Mucosa of gallbladder (tissue), 1 donor: ENCODE results near the gene WDR35. TPM values are rescaled to one million over a fixed set of nuclear protein-coding genes. Genes with fewer than 3 reads are reported as not detected.
"Not testable (repeated sequence)": the region's sequence is repeated elsewhere in the genome, so short reads cannot be mapped to it uniquely, and the experiment has no call there.

ENCODE experiments used
- DNase-seq: peaks from one replicate; pipeline ENCODE4 v3.0.0-alpha.2; 2020; ENCODE audit warnings: low spot score
- total RNA-seq: library from RNA; stranded (reverse); gene quantifications from one replicate; pipeline ENCODE4 v1.2.1, GENCODE V29; 2021
- donor health status: DM: no; HTN: no; CAD: no.

WDR35 gene
- total RNA-seq, 1 donor from 2014 or later: 10.7 TPM

DNA sequence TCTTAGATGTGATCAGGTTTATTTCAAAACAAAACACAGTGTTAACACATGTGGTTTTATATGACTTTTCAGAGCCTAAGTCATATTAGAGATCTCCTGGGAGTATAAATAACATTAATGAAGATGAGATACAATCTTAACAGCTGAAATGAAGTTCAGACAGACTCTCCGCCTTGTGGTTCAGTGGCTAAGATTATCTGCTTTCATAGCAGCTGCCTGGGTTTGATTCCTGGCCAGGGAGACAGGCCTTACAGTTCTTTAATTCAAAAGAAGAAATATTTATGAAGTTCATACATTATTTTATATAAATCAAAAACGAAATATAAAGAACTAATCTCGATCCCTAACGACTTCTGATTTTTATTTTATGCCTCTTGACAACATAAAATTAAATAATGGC lies 52.9 kb downstream of the WDR35 start:
- DNase-seq: no peak

DNA sequence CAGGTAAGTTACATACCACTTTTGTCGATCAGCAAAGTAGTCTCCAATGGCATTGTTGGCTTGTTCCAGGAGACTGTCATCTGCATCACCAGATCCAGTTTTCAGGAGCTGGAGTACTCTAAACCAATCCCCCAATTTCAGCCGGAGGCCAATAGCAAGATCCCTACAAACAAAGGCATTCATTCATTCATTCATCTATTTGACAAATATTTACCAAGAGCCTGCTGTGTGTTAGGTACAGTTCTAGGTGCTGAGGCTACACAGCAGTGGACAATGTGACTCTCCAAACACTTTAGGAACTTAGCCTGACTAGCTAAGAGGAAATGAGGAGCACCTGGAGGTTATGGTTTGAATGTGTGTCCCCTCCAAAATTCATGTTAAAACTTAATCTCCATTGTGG lies 53.7 kb downstream of the WDR35 start:
- DNase-seq: no peak

- no peak for DNase-seq
Measured at GRCh38 chr2:19933351-19933981, 56.4 kb downstream of the WDR35 start.

GRCh38 chr2:19932928-19933327 lies 57.0 kb downstream of the WDR35 start:
- no peak for DNase-seq

- no peak for DNase-seq
Measured at GRCh38 chr2:19929226-19929625, 60.7 kb downstream of the WDR35 start.

DNA sequence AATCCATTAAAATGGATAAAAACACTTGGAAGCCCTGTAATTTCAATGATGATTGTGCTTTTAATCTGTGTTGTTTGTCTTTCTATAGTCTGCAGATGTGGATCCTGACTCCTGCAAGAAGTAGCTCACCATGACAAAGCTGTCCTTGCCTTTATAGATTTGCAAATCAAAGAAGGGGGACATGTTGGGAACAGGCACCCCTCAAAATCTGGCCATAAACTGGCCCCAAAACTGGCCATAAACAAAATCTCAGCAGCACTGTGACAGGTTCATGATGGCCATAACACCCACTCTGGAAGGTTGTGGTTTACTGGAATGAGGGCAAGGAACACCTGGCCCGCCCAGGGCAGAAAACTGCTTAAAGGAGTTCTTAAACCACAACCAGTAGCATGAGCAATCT lies 62.1 kb downstream of the WDR35 start:
- DNase-seq: not testable (repeated sequence)

- DNase-seq: not testable (repeated sequence)
Measured at GRCh38 chr2:19924526-19924925, 65.4 kb downstream of the WDR35 start.

DNA sequence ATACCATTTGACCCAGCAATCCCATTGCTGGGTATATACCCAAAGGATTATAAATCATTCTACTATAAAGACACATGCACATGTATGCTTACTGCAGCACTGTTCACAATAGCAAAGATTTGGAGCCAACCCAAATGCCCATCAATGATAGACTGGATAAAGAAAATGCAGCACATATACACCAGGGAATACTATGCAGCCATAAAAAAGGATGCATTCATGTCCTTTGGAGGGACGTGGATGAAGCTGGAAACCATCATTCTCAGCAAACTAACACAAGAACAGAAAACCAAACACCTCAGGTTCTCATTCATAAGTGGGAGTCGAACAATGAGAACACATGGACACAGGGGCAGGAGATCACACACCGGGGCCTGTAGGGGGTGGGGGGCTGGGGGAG lies 67.7 kb downstream of the WDR35 start:
- not testable (repeated sequence) for DNase-seq

DNA sequence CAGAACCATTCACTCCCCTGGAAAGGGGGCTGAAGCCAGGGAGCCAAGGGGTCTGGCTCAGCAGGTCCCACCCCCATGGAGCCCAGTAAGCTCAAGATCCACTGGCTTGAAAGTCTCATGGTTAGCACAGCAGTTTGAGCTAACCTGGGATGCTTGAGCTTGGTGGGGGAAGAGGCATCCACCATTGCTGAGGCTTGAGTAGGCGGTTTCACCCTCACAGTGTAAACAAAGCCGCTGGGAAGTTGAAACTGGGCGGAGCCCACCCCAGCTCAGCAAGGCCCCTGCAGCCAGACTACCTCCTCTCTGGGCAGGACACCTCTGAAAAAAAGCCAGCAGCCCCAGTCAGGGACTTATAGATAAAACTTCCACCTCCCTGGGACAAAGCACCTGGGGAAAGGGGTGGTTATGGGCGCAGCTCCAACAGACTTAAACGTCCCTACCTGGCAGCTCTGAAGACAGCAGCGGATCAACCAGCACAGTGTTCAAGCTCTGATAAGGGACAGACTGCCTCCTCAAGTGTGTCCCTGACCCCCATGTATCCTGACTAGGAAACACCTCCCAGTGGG lies 73.4 kb downstream of the WDR35 start:
- no peak for DNase-seq

- no peak for DNase-seq
Measured at GRCh38 chr2:19914266-19914975, 75.5 kb downstream of the WDR35 start.

DNA sequence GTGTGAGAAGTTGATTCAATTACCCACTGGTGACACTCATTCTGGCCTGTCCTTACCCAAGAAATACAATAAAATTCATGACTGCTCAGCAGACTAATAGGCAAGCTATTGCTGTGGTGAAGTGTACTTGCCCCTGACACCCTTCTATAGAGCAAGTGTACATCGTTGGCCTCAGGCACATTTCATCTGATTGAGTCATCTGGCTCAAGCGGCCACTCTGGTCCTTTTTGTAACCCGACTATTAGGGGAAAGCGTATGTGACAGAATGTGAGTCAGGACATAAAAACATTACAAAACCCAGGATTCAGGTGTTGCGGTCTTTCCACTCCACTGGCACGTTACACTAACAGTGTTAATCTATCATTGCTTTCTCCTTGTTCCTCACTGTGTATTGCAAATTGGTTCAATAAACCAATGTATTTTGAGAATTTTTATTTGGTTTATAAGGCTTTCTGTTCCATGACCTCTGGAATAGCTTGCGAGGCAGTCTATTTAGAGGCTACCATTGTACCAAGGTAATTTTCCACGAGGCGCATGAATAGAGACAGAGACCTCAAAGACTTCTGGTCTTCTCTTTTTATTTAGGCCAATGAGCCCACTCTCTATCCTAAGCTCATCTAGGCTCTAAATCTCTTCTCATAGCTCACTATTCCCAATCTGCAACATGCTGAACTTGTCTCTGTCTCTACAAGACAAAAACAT lies 77.9 kb downstream of the WDR35 start:
- DNase-seq: no peak

- DNase-seq: no peak
Measured at GRCh38 chr2:19902216-19902740, 87.6 kb downstream of the WDR35 start.

DNA sequence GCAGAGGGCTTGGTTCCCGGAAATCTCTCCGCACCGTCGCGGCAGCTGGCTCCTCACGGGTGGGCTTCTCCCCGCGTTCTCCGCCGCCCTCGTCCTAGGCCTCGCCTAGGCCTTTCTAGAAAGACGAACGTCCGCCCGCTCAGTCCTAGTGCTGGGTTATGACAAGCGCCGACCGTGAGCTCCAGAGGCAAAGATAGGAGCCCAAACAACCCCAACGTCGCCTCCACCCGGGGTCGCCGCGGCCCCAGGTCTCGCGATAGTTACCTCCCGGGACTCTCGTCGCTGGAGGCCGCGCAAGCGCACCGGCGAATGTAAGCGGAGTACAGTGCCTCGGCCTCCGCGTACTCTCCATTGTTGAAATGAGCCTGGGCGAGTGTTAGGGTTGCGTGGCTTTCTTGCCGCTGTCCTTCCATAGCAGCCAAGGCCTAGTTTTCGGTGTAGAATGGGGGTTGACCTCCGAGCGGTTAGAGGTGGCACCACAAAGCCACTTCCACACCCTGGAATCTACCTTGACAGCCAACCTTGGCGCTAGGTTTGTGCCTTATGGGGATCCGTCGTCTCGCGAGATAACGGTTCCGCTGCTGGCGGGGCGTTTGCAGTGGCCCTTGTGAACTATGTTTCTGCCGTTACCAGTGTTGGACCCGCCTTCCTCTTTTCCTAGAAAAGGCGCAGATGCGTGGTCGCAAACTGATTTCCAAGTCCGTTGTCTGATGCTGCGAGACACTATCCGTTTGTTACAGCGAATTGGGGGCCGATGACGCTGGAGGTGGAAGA lies 88.3 kb downstream of the WDR35 start, which contains the start of gene TTC32:
TSS of gene TTC32 (minus strand) at position 542 of the 774 bp plus-strand sequence. CDS start at position 413, 129 bp downstream.
- peak; percentile 96 for DNase-seq

- no peak for DNase-seq
Measured at GRCh38 chr2:19900931-19901441, 88.9 kb downstream of the WDR35 start.

GRCh38 chr2:19899985-19900930 lies 89.6 kb downstream of the WDR35 start:
- no peak for DNase-seq

GRCh38 chr2:19898592-19899329 lies 91.1 kb downstream of the WDR35 start:
- no peak for DNase-seq

- no peak for DNase-seq
Measured at GRCh38 chr2:19897623-19898245, 92.2 kb downstream of the WDR35 start.

- no peak for DNase-seq
Measured at GRCh38 chr2:19895535-19895934, 94.4 kb downstream of the WDR35 start.
